NCI-H2227 (cell line): ENCODE results near the gene LAGE3.
A peak's percentile ranks its signal among the peaks of the same experiment; 100 is the strongest.

Source experiments
- DNase-seq: peaks from one replicate; lab custom pipeline; 2025; ENCODE audit not compliant: unreplicated experiment; lab: John Stamatoyannopoulos, UW

The LAGE3 gene, protein sequence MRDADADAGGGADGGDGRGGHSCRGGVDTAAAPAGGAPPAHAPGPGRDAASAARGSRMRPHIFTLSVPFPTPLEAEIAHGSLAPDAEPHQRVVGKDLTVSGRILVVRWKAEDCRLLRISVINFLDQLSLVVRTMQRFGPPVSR

DNA sequence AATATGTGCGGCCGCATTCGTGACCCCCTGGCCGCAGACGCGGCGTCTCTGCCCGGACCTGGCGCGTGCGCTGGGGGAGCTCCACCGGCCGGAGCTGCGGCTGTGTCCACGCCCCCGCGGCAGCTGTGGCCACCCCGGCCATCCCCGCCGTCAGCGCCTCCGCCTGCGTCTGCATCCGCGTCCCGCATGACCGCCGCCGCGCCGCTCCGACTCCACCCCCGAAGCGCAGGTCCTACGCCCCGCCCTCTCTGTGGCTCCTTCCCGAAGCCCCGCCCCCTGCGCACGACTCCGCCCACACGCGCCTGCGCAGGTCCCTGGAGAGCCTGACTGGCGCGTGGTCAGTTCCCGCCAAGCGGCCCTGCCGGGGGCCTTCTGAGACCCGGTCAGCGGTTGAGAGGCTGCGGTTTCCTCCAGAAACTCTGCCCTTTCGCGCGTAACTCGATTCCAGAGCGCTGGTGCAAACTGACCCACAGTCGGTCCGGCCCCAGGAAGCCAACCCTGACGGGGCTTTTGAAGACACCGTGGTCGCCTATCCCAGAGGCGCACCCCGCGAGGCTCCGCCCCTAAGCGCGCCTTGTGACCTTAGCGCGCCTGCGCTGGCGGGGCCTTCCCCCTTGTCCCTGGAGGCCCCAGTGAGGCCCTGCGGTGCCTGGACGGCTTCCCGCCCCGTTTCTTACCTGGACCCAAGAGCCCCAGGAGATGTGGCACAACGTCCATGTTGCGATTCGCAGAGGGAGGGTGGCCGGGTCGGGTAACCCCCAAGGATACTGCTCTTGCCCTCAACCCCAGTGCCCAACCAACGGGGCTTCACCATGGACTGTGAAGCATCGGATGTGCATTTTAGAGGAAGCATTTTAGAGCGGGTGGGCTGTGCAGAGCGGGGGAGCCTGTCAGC is at the start of gene LAGE3:
Gene LAGE3 (minus strand): TSS at position 554 of the 895 bp plus-strand sequence. CDS start 366 bp downstream, at position 188.
- peak; percentile 94 for DNase-seq

DNA sequence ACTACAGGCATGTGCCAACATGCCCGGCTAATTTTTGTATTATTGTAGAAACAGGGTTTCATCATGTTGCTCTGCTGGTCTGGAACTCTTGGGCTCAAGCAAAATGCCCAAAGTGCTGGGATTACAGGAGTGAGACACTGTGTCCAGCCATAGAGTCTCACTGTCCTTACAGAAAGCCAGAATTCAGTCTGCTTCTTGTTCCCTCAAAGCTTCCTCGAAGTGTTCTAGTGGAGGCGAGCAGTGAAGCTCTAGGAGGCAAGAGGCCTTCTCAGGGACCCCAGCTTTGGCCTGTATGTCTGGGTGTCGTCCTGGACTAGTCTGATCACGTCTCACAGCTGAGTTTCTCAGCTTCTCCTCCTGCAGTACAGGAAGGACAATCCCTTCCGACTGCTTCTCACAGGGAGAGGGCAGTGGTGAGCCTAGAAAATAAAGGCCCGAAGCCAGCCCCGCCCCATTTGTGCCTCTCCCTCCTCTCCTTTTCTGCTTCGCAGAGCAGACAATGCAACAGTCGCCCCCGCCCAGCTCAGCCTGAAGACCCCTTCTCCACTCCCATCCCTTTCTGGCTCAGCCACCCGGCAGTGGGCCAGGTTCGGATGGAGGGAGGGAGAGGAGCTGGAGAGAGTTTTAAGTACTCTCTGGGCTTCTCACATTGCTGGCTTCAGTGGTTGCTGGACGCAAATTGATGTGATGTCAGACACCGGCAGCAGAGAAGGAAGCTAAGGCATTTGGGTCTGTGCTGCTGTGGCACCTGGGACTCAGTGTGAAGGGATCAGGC is 48.0 kb upstream of the LAGE3 start:
- DNase-seq, result peak; percentile 83

DNA sequence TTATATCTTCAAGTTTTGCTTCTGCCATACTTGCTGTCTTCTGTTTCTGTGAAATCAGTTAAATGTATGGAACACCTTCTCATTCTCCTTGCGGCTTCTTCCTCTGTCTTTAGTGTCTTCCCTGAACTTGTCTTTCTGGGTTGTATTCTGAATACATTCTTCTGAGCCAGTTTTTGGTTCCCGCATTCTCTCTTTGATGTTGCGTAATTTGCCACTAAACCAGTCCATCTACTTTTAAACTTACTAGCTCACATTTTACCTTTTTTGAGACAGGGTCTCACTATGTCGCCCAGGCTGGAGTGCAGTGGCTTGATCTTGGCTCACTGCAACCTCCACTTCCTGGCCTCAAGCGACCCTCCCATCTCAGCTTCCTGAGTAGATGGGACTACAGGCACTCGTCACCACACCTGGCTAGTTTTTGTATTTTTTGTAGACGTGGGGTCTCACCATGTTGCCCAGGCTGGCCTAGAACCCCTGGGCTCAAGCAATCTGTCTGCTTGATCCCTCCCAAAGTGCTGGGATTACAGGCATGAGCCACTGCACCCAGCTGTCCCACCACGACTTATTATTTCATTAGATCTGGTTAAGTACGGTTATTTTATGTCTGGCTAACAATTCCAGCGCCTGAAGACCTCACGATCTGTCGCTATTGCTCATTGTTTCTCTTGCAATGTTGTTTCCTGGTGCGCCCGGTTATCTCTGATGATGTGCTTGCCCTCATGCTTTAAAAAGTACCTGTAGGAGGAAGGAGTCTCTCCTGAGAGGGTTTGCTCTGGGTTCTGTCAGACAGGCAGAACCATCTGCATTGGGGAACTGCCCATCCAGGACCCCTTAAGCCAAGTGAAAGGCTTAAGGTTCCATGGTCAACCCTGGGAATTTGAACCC is 46.8 kb upstream of the LAGE3 start:
- no peak for DNase-seq

DNA sequence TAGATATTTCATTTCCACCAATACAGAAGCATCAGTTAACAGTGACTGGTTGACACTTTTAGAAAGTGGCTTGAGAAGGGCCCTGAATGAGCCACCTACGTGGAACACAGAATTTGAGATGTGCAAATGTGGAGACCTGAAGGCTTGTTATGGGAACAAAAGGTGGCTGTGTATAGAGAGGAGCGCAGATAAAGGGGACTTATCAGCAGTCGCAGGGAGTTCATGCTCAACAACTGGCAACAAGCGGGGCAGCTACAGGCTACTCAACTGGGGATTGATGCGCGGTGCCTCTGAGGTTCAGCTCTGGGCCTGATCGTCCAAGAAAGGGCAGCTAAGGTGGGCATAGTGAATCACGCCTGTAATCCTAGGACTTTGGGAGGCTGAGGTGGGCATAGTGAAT is 40.3 kb upstream of the LAGE3 start:
- DNase-seq, result no peak

DNA sequence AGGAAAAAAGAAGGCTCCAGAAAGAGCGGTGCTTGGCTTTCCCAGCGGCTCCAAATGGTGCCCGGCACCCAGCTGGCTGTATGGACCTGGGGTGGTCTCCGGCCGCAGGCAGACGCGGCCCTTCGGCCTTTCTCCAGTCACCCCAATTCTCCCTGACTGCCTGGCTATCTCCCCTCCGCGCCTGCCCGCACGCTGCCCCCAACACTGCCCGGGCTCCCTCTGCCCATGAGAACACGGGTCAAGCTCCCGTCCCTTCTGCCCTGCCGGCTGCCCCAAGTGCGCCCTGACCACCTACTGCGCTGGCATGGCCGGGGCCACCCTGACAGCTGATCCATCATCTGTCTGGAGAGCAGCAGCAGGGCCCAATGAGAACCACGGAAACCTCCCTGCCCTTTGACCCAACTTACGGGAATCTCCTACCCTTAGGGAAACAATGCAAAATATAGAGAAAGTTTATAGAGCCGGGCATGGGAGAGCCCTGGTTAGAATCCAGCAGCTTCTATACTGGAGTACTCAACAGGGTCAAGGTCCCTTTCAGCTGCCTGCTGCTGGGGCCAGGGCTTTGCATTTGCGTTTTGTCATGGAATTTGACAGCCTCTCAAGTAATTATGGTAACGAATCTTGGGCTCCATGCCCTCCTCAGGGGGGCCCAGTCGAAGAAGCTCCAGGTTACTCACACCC is 38.2 kb upstream of the LAGE3 start:
- DNase-seq, result no peak

DNA sequence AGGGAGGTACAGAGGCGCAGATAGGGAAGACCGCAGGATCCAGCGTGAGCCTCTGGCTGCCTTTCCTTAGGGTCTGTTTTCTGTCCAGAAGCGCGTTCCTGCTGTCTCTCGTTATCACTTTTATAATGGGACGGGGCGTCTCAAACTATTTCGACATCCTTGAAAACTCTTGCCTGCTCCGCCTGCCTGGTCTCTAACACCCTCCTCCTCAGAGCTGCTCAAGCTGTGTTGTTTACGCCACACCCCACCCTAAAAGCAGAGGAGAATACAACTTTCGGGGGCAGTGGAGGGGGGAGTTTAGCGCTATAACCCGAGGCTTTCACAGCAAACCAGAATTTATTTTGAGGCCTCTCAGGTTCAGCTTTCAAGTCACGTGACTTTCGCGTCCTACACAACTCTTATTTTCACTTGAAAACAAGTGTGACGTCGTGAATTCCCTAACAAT is 37.6 kb upstream of the LAGE3 start:
- peak; percentile 27 for DNase-seq

DNA sequence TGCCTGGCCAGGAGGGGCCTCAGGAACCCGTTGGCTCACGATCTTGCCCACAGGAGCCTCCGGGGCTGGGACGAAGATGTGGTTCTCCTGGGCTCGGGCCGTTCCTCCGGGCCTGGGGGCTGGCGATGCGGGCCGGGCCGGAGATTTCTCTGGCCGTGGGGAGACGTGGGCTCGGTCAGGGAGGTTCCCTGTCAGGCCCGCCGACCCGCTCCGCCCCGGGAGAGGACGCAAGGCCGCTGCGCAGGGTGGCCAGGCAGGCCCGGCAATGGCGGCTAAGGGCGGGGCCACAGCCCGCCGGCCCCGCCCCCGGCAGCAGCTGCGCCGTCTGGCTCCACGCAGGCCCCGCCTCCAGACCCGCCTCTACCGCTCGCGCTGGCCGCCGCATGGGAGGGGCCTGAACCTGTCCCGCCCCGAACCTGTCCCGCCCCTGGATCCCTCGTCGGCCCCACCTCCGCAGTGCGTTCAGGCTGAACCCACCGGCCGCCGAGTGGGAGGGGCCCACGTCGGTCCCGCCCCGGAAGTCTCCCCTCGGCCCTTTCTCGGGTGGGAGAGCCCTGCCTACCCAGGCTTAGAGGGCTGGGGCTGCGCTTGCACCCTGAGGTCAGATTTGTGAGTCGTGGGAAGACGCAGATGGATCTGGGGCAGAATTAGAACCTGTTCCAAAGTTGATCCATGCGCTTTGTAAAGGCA is 37.0 kb upstream of the LAGE3 start, which contains the start of gene FAM3A:
Gene FAM3A (minus strand): TSS at position 267 of the 690 bp plus-strand sequence. CDS start 460 bp downstream, outside the sequence.
- DNase-seq, result peak; percentile 91

DNA sequence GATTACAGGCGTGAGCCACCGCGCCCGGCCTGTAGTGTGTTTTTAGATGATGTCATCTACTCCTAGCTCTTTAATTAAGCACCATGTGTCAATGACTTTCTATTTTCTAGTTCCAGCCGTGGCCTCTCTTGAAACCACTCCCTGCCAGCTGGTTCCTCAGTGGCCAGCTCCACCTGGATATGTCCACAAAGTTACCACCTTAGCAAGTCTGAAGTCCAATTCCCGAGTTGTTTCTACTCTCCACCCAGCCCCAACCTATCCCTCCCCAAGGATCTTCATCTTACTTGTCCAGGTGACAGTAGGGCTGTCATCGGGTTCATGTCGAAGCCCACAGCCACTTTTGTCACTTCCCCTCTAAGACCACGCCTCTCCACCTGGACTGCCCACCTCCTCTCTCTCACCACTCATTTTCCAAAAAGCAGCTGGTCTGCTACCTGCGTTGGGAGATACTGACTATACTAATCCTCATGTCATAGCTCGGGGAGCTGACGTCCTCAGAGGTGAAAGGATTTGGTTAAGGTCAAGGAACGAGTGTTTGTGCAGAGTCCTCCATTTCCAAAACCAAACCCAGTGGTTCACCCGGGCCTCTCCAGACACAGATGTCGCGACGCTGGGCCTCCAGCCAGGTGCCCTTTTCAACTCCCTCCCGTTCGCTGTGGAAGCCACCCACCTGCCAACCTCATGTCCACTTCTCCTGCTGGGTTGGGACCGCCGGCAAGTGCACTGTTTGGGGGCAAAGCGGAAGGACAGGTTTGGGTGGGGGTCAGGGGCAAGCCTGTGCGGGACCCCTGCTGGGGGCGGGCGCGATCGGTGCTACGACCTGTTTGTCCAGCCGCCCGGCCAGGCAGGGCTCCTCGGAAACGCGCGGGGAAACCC is 36.2 kb upstream of the LAGE3 start:
- DNase-seq, result no peak

DNA sequence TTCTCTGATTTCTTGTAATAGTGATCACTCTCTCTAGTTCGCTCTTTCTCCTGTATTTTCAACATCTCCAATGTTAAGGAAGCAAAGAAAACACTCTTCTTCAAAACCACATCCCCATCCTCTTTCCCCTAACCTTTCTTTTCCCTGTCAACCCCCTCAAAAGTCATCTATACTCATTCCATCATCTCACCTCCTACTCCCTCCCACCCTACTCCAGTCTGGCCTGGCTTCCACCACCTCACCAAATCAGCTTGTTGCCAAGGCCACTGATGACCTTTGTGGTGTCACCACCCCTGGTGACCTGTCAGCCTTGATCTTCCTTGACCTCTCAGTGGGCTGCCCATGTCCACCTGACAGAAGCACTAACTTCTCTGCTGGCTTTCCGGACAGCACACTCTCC is 34.6 kb upstream of the LAGE3 start:
- no peak for DNase-seq

DNA sequence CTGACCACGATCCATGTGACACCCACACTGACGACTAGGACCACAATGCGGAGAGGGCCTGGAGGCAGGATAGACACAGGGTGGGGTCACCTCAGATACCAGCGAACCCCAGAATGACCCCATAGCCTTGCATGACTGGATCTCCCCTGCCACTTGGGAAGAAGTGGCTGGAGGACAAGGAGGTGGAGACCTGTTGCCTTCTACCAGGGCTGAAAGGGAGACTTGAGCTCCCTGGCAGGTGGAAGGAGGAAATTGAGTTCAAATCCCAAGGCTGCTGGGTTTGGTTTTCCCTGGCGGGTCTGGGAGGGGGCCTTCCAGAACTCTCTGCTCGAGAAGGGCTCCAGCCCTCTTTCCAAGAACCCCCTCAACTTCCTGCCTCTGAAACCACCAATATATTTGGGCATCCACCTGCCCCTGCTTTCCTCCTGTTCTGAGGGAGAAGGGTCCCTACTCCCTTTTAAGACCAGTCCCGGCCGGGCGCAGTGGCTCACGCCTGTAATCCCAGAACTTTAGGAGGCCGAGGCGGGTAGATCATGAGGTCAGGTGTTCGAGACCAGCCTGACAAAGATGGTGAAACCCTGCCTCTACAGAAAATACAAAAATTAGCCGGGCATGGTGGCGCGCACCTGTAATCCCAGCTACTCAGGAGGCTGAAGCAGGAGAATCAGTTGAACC is 33.9 kb upstream of the LAGE3 start:
- DNase-seq, result no peak

DNA sequence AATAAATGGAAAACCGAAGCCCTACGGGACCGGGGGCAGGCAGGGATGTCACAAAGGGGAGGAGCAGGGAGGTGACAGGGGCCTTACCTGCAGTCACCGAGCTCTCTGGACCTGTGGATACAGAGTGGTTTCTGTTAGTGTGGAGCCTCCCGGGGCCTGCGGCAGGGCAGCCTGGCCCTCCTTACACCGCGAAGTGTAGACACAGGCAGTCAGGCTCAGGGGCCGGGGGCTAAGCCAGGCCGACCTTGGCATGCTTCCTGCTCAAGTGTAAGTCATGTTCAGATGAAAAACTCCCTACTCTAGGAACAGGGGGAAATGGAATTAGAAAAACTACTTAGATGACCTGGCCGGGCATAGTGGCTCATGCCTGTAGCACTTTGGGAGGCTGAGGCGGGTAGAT is 32.7 kb upstream of the LAGE3 start:
- DNase-seq, result no peak

DNA sequence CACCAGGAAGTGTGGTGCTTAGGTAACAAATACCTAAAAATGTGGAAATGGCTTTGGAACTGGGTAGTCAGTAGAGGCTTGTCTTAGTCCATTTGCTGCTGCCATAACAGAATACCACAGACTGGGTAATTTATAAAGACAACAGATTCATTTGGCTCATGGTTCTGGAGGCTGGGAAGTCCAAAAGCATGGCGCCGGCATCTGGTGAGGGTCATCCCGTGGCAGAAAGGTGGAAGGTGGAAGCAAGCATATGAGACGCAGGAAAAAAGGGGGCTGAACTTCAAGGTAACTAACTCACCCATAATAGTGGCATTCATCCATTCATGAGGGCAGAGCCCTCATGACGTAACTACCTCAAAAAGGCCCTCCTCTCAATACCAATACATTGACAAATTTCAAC is 30.4 kb upstream of the LAGE3 start:
- no peak for DNase-seq

DNA sequence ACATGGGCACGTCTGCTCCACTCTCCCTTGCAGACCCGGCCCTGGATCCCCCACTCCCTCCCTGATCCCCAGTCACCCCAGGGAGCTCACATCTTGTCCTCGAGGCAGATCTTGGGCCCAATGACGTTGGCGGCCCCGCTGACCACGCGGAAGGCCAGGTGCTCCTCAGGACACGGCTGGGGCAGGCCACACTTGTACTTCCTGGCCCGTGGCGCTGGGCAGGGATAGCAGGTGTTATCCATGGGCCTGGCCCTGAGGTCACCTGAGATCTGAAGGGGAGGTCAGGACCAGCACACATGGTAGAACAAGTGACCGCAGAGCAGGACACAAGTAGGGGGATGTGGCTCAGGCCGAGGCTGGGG is 29.3 kb upstream of the LAGE3 start:
- no peak for DNase-seq

DNA sequence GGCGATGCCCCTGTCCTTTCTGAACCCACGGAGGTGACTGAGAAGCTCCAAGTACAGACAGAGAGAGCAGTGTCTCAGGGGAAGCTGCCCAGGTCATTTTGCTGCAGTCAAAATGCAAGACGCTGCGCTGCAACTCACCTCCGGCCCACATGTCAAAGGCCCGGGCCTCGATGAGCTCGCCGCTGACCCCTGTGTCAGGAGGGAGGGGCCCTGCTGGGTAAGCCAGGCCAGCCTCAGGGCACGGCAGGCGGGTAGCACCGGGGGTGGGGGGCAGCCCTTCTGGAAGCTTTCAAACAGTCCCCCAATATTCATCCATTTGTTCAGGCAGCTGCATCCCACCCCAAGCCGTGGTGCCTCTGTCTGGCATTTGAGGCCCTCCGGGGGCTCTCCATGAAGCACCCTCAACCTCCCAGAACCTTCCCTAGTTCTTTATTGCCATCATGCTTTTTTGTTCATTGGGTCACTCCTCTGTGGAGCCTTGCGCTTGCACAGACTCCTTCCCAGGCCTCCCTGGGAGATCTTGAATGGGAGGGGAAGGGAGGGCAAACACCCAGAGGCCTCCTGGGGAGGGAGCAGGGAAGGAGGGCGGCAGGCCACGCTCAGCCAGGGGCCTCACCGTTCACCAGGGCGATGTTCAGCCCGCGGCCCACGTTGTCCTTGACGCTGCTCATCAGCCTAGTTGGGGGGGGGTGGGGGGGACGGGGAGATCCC is 28.7 kb upstream of the LAGE3 start:
- DNase-seq, result no peak

DNA sequence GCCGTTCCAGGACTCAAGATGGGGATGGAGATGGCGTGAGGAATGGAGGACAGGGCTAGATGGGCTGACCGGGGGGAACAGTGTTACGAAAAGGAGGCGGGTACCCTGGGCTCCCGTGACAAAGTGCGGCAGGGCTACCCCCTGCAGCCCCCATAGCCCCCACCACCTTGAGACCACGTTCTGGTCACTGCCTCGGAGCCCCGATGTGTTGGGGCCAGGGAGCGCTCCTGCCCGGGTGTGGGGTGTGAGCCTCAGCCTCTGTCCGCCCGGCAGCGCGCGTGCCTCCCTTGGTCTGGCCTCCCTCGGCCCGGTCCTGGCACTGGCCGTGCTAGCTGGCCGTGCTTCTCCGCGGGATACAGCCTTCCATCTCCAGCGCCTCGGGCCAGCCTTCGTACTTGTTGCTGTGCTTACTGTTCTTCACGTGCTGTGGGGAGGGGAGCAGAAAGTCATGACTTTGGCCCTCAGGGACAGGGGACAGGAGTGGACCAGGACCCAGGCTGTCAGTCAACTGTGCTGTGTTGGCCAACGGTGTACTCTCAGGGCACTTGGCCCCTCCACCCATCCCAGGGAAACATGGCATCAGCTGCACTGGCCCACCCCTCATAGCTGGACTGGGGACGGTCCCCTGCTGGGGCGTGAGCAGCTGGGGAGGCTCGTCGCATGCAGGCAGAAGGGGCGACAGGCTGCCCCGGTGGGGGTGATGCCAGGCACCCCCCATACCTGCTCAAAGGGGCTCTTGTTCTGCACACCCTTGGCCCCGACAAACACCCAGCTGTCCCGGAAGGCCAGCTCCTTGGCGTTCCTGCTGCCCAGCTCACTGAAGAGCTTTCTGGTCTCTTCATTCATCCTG is 27.6 kb upstream of the LAGE3 start:
- no peak for DNase-seq

DNA sequence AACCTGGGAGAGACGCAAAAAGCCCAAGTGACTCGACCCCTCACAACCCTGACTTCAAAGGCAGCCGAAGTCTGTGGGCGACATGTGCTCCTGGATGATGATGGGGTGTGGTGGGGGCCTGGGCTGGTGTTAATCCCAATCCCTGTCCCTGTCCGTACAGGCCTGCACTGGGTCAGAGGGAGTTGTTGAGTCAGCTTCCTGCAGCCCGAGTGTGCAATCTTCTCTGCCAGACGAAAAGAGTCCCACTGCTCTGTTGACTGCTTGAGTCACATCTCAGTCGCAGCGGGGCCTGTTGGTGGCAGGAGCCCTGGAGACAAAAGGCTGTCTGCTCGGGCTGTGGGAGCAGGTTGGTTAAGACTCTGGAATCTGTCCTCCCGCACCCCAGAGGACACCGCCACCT is 26.7 kb upstream of the LAGE3 start:
- DNase-seq, result no peak

DNA sequence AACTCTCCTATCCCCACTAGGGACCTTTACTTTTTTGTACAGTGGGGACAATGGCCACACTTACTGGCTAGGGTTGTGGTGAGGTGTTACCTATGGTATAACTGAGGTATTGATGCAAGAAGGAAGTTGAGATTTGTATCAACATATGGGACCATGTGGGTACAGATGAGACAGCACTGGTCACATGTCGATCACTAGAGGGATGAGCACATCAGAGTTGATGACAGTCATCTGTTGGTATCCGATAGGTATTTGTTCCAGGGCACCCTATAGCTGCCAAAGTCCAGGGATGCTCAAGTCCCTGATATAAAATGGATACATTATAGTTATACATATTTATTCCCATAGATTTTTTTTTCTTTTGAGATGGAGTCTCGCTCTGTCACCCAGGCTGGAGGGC is 23.9 kb upstream of the LAGE3 start:
- DNase-seq, result no peak
